Astrocyte of the cerebellum (primary cell): ENCODE results near the gene CSF1R.

Experiments
- DNase-seq: peaks from one replicate; pipeline ENCODE4 v3.0.0-alpha.2; 2011; ENCODE audit warnings: low read depth
- H3K4me3 ChIP-seq: 2 replicates; pipeline ENCODE4 v1.5.1; 2011; ENCODE audit warnings: mild to moderate bottlenecking, low read depth, low read length, moderate library complexity
- CTCF ChIP-seq: IDR thresholded peaks from 2 replicates; pipeline ENCODE4 v1.5.1; 2012; ENCODE audit warnings: low read length, low read depth, moderate library complexity, mild to moderate bottlenecking; ENCODE audit errors: missing control alignments
- in situ Hi-C: cut with HindIII; loops from 2 replicates; pipeline ENCODE4 v1.10.0; 2017; ENCODE audit warnings: low sequenced_read_pairs

Gene CSF1R

GRCh38 chr5:150022158-150022531, 64.2 kb downstream of the CSF1R start:
- TF ChIP-seq CTCF = no peak
- H3K4me3 ChIP-seq = no peak overlapping the region
- DNase-seq = peak; percentile 93
- in situ Hi-C loops = no loop called here

- in situ Hi-C loops = no loop called here
These were observed 64.7 kb downstream of the CSF1R start for GRCh38 chr5:150021491-150022157.

GRCh38 chr5:150020249-150020648, 66.1 kb downstream of the CSF1R start:
- in situ Hi-C loops = no loop called here
- no peak for TF ChIP-seq CTCF

More at GRCh38 chr5:150021491-150022157, 64.7 kb downstream of the CSF1R start:
- peak; percentile 82 for DNase-seq
- no peak for TF ChIP-seq CTCF
- peak overlapping the region; percentile 2 for H3K4me3 ChIP-seq

GRCh38 chr5:150017226-150018005, 68.9 kb downstream of the CSF1R start:
- no peak for DNase-seq
- in situ Hi-C loops = no loop called here
- H3K4me3 ChIP-seq = no peak overlapping the region
- no peak for TF ChIP-seq CTCF

More at GRCh38 chr5:150020249-150020648, 66.1 kb downstream of the CSF1R start:
- no peak for DNase-seq
- H3K4me3 ChIP-seq = no peak overlapping the region

GRCh38 chr5:150016537-150016936, 69.8 kb downstream of the CSF1R start:
- in situ Hi-C loops = no loop called here
- H3K4me3 ChIP-seq = no peak overlapping the region
- DNase-seq = no peak
- no peak for TF ChIP-seq CTCF

- in situ Hi-C loops = no loop called here
- no peak for TF ChIP-seq CTCF
- DNase-seq = no peak
- no peak overlapping the region for H3K4me3 ChIP-seq
These were observed 70.9 kb downstream of the CSF1R start for GRCh38 chr5:150015415-150015814.
